K562 (cell line): ENCODE data around the gene GOLGA8B. TPM values are rescaled to one million over a fixed set of nuclear protein-coding genes. Genes with fewer than 3 reads are reported as not detected.

Experiments used
- CREB3L1 ChIP-seq: fragments of 450-650 bp; IDR thresholded peaks from 2 replicates; pipeline ENCODE4 v1.6.1; 2014; ENCODE audit warnings: low read depth, mild to moderate bottlenecking, moderate library complexity, borderline replicate concordance
- CREM ChIP-seq: IDR thresholded peaks from 2 replicates; pipeline ENCODE4 v1.6.1; 2014; ENCODE audit warnings: antibody characterized with exemption, low read depth
- MEIS2 ChIP-seq: fragments of 450-650 bp; IDR thresholded peaks from 2 replicates; pipeline ENCODE4 v1.6.1; 2014; ENCODE audit warnings: mild to moderate bottlenecking; ENCODE audit not compliant: partially characterized antibody
- NFYB ChIP-seq: IDR thresholded peaks from 2 replicates; pipeline ENCODE4 v1.6.1; 2011; ENCODE audit warnings: mild to moderate bottlenecking, moderate library complexity; ENCODE audit not compliant: insufficient read length; ENCODE audit errors: extremely low read depth
- NUFIP1 ChIP-seq: fragments of 450-650 bp; IDR thresholded peaks from 2 replicates; pipeline ENCODE4 v1.6.1; 2018; ENCODE audit not compliant: partially characterized antibody
- PATZ1 ChIP-seq: fragments of 250-450 bp; sonication (Bioruptor Pico); IDR thresholded peaks from 2 replicates; pipeline ENCODE4 v1.5.0; 2020; ENCODE audit warnings: mild to moderate bottlenecking, borderline replicate concordance
- RBBP5 ChIP-seq: fragments of 200-600 bp; sonication (generic); IDR thresholded peaks from 2 replicates; pipeline ENCODE4 v1.6.1; 2012; ENCODE audit warnings: borderline replicate concordance, mild to moderate bottlenecking, low read length, control low read depth, inconsistent platforms; ENCODE audit not compliant: insufficient read depth, poor library complexity, severe bottlenecking
- RBM34 ChIP-seq: fragments of 200-400 bp; formaldehyde crosslinking; IDR thresholded peaks from 2 replicates; pipeline ENCODE4 v1.6.1; 2018; ENCODE audit warnings: low read length, borderline replicate concordance; ENCODE audit not compliant: insufficient read depth
- STAT5B ChIP-seq: fragments of 250-450 bp; sonication (Bioruptor Pico); IDR thresholded peaks from 2 replicates; pipeline ENCODE4 v1.8.0; 2021; ENCODE audit warnings: mild to moderate bottlenecking, inconsistent platforms
- TBP ChIP-seq: optimal IDR thresholded peaks from 2 replicates; pipeline ENCODE3; 2011; ENCODE audit warnings: low read depth, low read length, improper control_type of control experiment
- TFAM ChIP-seq: fragments of 250-450 bp; sonication (Bioruptor Pico); conservative IDR thresholded peaks from 2 replicates; pipeline ENCODE4 v1.5.0; 2021; ENCODE audit warnings: mild to moderate bottlenecking, moderate library complexity
- ZNF146 ChIP-seq: IDR thresholded peaks from one replicate; pipeline ENCODE4 v1.6.1; 2018; ENCODE audit warnings: missing compliant biosample characterization; ENCODE audit not compliant: unreplicated experiment
- ZNF717 ChIP-seq: fragments of 250-450 bp; sonication (Bioruptor Pico); IDR thresholded peaks from 2 replicates; pipeline ENCODE4 v1.5.0; 2021
- ZNF75A ChIP-seq: fragments of 450-650 bp; formaldehyde crosslinking; IDR thresholded peaks from 2 replicates; pipeline ENCODE4 v1.4.0; 2020; ENCODE audit warnings: mild to moderate bottlenecking
- polyA plus RNA-seq, 8 experiments: library from polyadenylated mRNA; depleted of rRNA in 4 of 8; stranded (reverse) in 5 of 8; unstranded in 3 of 8; fragments of >200 nt; fragmentation: Nextera tagmentation in 2 of 8; fragmentation: Illumina TruSeq in 1 of 8; extraction: Ambion mirVana in 2 of 8; extraction: Trizol in 1 of 8; gene quantifications; 2 replicates each; pipeline versions ENCODE4 v1.2.1 to v1.2.3, GENCODE V29; 2011 to 2014; ENCODE audit warnings: inconsistent platforms in 1 of 8, missing spikeins in 1 of 8
- total RNA-seq, 7 experiments: library from RNA; depleted of rRNA in 6 of 7; stranded (reverse); fragments of >200 nt in 6 of 7; fragmentation: Illumina TruSeq in 2 of 7; extraction: Trizol in 2 of 7; gene quantifications; 2 replicates each; pipeline versions ENCODE4 v1.2.1 to v1.2.3, GENCODE V29; 2011 to 2021; ENCODE audit warnings: low replicate concordance in 1 of 7
- TF ChIP-seq, protein P1 (sequence below): sonication (generic); formaldehyde crosslinking; IDR thresholded peaks from 2 replicates; pipeline ENCODE4 v1.8.0; 2023; ENCODE audit warnings: mild to moderate bottlenecking, missing genetic modification reagents
- TF ChIP-seq, protein P2 (sequence below): IDR thresholded peaks from 3 replicates; pipeline ENCODE4 v1.6.1; 2011; ENCODE audit warnings: borderline replicate concordance, mild to moderate bottlenecking, moderate library complexity; ENCODE audit not compliant: insufficient read length; ENCODE audit errors: extremely low read depth

GOLGA8B gene
- total and polyA plus RNA-seq, 9 of the 15 experiments (the other 6 are each of a cell fraction or from before 2014, with no cell fraction given) = 7.9 to 236 (median 54.1) TPM

GRCh38 chr15:34583399-34584329, at the start of gene GOLGA8B (continued):
- TF ChIP-seq NFYB (no peak), RBM34 (no peak), STAT5B (CRISPR knock-in tag) (no peak), RBBP5 (peak; percentile 48), ZNF717 (CRISPR knock-in tag) (no peak), NUFIP1 (no peak), CREB3L1 (peak; percentile 25; the same call in 1 of the 2 replicates), CREM (peak; percentile 44; the same call in 1 of the 2 replicates), PATZ1 (CRISPR knock-in tag) (no peak), TFAM (CRISPR knock-in tag) (no peak), ZNF146 (CRISPR knock-in tag) (no peak), ZNF75A (CRISPR knock-in tag) (no peak), TBP (peak; percentile 67), MEIS2 (peak; percentile 69)
- TF ChIP-seq, protein P1, sequence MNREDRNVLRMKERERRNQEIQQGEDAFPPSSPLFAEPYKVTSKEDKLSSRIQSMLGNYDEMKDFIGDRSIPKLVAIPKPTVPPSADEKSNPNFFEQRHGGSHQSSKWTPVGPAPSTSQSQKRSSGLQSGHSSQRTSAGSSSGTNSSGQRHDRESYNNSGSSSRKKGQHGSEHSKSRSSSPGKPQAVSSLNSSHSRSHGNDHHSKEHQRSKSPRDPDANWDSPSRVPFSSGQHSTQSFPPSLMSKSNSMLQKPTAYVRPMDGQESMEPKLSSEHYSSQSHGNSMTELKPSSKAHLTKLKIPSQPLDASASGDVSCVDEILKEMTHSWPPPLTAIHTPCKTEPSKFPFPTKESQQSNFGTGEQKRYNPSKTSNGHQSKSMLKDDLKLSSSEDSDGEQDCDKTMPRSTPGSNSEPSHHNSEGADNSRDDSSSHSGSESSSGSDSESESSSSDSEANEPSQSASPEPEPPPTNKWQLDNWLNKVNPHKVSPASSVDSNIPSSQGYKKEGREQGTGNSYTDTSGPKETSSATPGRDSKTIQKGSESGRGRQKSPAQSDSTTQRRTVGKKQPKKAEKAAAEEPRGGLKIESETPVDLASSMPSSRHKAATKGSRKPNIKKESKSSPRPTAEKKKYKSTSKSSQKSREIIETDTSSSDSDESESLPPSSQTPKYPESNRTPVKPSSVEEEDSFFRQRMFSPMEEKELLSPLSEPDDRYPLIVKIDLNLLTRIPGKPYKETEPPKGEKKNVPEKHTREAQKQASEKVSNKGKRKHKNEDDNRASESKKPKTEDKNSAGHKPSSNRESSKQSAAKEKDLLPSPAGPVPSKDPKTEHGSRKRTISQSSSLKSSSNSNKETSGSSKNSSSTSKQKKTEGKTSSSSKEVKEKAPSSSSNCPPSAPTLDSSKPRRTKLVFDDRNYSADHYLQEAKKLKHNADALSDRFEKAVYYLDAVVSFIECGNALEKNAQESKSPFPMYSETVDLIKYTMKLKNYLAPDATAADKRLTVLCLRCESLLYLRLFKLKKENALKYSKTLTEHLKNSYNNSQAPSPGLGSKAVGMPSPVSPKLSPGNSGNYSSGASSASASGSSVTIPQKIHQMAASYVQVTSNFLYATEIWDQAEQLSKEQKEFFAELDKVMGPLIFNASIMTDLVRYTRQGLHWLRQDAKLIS (CRISPR knock-in tag) = no peak
- TF ChIP-seq, protein P2, sequence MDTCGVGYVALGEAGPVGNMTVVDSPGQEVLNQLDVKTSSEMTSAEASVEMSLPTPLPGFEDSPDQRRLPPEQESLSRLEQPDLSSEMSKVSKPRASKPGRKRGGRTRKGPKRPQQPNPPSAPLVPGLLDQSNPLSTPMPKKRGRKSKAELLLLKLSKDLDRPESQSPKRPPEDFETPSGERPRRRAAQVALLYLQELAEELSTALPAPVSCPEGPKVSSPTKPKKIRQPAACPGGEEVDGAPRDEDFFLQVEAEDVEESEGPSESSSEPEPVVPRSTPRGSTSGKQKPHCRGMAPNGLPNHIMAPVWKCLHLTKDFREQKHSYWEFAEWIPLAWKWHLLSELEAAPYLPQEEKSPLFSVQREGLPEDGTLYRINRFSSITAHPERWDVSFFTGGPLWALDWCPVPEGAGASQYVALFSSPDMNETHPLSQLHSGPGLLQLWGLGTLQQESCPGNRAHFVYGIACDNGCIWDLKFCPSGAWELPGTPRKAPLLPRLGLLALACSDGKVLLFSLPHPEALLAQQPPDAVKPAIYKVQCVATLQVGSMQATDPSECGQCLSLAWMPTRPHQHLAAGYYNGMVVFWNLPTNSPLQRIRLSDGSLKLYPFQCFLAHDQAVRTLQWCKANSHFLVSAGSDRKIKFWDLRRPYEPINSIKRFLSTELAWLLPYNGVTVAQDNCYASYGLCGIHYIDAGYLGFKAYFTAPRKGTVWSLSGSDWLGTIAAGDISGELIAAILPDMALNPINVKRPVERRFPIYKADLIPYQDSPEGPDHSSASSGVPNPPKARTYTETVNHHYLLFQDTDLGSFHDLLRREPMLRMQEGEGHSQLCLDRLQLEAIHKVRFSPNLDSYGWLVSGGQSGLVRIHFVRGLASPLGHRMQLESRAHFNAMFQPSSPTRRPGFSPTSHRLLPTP = no peak
